ENCODE data around the gene LYL1.

Gene LYL1

GRCh38 chr19:13091400-13092157 lies 11.1 kb downstream of the LYL1 start:
- no peak for DNase-seq

GRCh38 chr19:13090511-13091231 lies 12.0 kb downstream of the LYL1 start:
- DNase-seq, result no peak

- DNase-seq, result no peak
These were observed 12.7 kb downstream of the LYL1 start for GRCh38 chr19:13089857-13090507.

GRCh38 chr19:13089139-13089856 lies 13.4 kb downstream of the LYL1 start:
- no peak for DNase-seq

GRCh38 chr19:13087795-13088537 lies 14.7 kb downstream of the LYL1 start:
- no peak for DNase-seq

- no peak for DNase-seq
These were observed 15.4 kb downstream of the LYL1 start for GRCh38 chr19:13087295-13087694.

GRCh38 chr19:13086341-13086740 lies 16.3 kb downstream of the LYL1 start:
- DNase-seq, result no peak

DNA sequence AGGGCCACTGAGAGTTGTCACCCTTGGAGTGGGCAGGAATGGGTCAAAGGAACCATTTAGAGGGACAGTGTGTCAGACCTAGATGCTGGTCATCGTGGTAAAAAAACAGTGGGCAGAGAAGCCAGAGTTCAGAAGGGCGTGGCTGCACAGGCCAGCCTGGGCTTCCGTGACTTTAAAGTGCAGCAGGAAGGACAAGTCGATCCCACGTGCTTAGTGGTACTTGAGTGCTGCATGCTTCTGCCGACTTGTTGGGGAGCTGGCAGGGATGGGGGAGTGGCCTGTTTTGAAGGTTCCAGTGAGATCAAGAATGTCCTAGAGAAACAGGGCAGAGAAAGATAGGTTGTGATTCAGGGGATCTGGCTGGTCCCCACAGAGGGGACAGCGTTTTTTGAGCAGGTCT lies 17.0 kb downstream of the LYL1 start:
- no peak for DNase-seq

GRCh38 chr19:13083627-13084026 lies 19.0 kb downstream of the LYL1 start:
- DNase-seq, result no peak

DNA sequence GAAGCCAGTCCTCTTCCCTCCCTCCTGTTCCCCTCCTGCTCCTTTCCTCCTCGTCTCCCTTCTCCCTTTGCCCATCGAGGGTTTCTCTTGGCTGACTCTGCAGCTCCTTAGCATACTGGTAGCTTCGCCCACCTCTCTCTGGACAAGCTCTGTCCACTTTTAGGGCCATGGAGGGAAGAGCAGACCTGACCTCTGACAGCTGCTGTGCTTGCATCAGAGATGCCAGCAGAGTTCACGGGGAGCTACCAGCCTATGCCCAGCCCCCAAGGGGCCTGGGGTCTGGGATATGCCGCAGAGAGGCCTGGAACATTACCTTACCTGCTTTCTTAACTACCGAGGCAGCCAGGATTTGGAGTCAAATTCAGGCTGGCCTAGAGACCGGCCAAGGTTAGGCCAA lies 19.7 kb downstream of the LYL1 start:
- DNase-seq, result no peak

DNA sequence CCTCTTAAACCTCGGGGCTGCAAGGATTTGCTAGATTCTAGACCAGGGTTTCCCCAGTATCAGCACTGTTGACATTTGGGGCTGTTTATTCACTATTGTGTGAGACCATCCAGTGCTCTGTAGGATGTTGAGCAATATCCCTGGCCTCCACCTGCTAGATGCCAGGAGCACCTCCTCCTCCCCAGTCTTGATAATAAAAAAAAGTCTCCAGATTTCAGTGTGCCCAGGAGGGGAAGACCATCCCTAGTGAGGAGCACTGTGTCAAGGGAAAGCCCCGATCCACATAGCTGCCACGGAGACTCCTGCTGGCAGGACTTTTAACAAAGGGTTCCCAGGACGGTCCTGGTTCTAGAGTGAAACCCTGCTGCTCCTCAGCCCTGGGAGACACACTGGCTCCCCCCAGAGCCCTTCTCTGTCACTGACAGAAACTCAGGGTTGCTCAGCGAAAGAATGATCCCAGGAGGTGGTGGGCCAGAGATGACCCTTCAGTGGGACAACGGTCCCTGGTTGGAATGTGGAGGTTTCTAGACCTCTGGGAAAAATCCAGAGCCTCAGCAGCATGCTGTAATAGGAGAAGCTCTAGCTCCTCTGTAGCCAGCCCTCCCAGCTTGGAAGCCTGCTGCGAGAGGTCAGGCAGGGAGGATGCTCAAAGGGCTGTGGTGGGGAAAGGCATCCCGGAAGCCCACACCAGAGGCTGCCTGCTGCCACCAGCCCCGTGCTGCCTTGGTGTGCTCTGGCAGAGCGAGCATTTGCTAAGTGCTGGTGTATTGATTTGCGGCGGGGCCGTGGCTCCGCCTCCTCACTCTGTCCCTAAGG lies 20.3 kb downstream of the LYL1 start:
- DNase-seq, result no peak

GRCh38 chr19:13079542-13079986 lies 23.1 kb downstream of the LYL1 start:
- no peak for DNase-seq

GRCh38 chr19:13078897-13079541 lies 23.6 kb downstream of the LYL1 start:
- DNase-seq, result no peak

DNA sequence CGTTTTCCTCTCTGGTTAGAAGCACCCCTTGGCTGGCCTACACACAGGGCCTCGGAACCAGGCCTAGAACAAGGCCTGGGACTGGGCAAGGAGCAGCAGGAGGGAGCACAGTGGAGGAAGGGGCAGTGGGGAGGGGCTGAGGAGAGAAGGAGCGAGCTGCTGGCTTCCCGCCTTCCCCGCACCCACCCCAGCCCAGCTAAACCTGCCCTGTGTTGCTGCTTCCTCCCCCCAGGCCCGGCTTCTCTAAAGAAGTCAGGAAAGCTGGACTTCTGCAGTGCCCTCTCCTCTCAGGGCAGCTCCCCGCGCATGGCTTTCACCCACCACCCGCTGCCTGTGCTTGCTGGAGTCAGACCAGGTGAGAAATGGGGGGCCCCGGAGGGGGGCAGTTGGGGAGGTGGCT lies 24.3 kb downstream of the LYL1 start:
- no peak for DNase-seq

DNA sequence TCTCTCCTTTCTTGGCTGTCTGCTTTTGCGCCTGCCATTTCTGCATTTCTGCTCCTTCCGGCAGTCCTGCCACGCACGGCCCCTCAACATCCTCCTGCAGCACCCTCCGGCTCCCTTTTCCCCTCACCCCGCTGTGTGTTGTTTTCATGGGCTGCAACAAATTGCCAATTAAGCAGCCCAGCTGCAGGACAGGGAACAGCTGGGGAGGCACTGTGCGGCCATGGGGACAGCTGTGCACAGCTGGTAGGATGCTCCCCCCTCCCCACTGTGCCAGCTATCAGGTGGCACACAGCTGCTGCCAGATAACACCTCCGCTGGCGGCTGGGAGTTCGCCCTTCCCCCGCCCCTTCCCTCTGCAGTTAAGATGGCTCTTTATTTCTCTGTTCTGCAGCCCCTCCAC lies 25.4 kb downstream of the LYL1 start:
- no peak for DNase-seq

- no peak for DNase-seq
These were observed 25.9 kb downstream of the LYL1 start for GRCh38 chr19:13076787-13077186.

- DNase-seq, result no peak
These were observed 26.3 kb downstream of the LYL1 start for GRCh38 chr19:13076320-13076719.

DNA sequence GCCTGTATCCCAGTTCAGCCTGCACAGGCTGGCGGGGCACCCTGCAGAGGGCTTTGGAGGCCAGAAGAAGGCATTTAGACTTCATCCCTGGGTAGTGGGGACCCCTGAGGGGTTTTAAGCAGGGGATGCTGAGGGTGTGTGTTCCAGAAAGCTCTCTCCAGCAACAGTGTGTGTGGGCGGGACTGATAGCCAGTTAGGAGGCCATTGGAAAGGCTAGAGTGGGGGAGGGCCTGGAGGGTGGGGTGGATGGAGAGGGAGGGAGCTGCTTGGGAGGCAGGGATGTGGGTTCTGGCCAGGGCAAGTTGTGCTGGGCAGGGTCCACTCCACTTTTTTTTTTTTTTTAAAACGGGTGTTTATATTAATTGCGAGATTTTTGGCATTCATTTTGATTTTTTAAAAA lies 28.3 kb downstream of the LYL1 start:
- DNase-seq, result no peak

DNA sequence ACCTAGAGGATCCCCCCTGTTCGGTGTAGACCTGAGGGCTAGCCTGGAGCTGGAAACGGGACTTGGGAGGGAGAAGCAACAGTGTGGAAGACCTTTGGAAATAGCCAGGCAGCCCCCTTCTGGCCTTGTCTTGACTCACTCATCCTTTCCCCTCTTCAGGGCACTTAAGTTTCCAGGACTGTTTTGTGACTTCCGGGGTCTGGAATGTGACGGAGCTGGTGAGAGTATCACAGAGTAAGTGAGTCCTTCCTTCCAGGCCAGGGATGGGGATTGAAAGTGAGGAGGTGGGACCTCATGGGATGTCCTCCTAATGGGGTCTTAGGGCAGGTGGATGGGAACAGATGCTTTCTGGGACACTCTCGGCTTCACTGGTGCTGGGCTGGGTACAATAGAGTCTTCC lies 29.4 kb downstream of the LYL1 start:
- DNase-seq, result no peak

GRCh38 chr19:13072188-13072908 lies 30.3 kb downstream of the LYL1 start:
- no peak for DNase-seq
